HEK293T (cell line): ENCODE measurements around the gene ADAMTS17.

Experiments
- CTCF ChIA-PET: fragments of 350-600 bp; formaldehyde crosslinking; extraction: SDS; loops from one replicate; lab custom pipeline; 2021; ENCODE audit warnings: antibody characterized with exemption, inconsistent platforms; lab: Yijun Ruan, JAX
- POLR2A ChIA-PET: fragments of 350-600 bp; formaldehyde crosslinking; extraction: SDS; loops from one replicate; lab custom pipeline; 2020; ENCODE audit warnings: antibody characterized with exemption, inconsistent platforms; lab: Yijun Ruan, JAX
- DNase-seq: peaks from one replicate; pipeline ENCODE4 v3.0.0; 2012; ENCODE audit warnings: mixed read lengths; ENCODE audit errors: extremely low spot score
- ARNT ChIP-seq: fragments of 450-650 bp; IDR thresholded peaks from 2 replicates; pipeline ENCODE4 v1.6.1; 2017; ENCODE audit warnings: mild to moderate bottlenecking
- BHLHE40 ChIP-seq: fragments of 450-650 bp; IDR thresholded peaks from 2 replicates; pipeline ENCODE4 v1.6.1; 2016; ENCODE audit warnings: mild to moderate bottlenecking, moderate library complexity, borderline replicate concordance
- CTBP1 ChIP-seq: fragments of 450-650 bp; IDR thresholded peaks from 2 replicates; pipeline ENCODE4 v1.6.1; 2016; ENCODE audit warnings: borderline replicate concordance
- ELF4 ChIP-seq: fragments of 450-650 bp; IDR thresholded peaks from 2 replicates; pipeline ENCODE4 v1.6.1; 2017; ENCODE audit warnings: antibody characterized with exemption
- FOXA1 ChIP-seq: fragments of 450-650 bp; IDR thresholded peaks from 2 replicates; pipeline ENCODE4 v1.6.1; 2016; ENCODE audit warnings: mild to moderate bottlenecking
- FOXK2 ChIP-seq: fragments of 450-650 bp; IDR thresholded peaks from 2 replicates; pipeline ENCODE4 v1.6.1; 2016; ENCODE audit warnings: mild to moderate bottlenecking
- FOXM1 ChIP-seq: fragments of 450-650 bp; IDR thresholded peaks from 2 replicates; pipeline ENCODE4 v1.6.1; 2017; ENCODE audit warnings: mild to moderate bottlenecking, borderline replicate concordance
- HDGF ChIP-seq: fragments of 450-650 bp; IDR thresholded peaks from 2 replicates; pipeline ENCODE4 v1.6.1; 2017; ENCODE audit warnings: antibody characterized with exemption, borderline replicate concordance
- L3MBTL2 ChIP-seq: fragments of 450-650 bp; conservative IDR thresholded peaks from 2 replicates; pipeline ENCODE4 v1.6.1; 2016; ENCODE audit warnings: mild to moderate bottlenecking
- LEF1 ChIP-seq: fragments of 450-650 bp; IDR thresholded peaks from 2 replicates; pipeline ENCODE4 v1.6.1; 2017; ENCODE audit warnings: mild to moderate bottlenecking, borderline replicate concordance
- NFRKB ChIP-seq: fragments of 450-650 bp; IDR thresholded peaks from 2 replicates; pipeline ENCODE4 v1.6.1; 2016; ENCODE audit warnings: mild to moderate bottlenecking, moderate library complexity
- SP1 ChIP-seq: fragments of 450-650 bp; IDR thresholded peaks from 2 replicates; pipeline ENCODE4 v1.6.1; 2017
- SUZ12 ChIP-seq: fragments of 450-650 bp; IDR thresholded peaks from 2 replicates; pipeline ENCODE4 v1.6.1; 2016; ENCODE audit warnings: mild to moderate bottlenecking
- TARDBP ChIP-seq: fragments of 450-650 bp; IDR thresholded peaks from 2 replicates; pipeline ENCODE4 v1.6.1; 2016
- ZNF384 ChIP-seq: fragments of 450-650 bp; IDR thresholded peaks from 2 replicates; pipeline ENCODE4 v1.6.1; 2016
- TF ChIP-seq, protein P1 (sequence below): fragments of 450-650 bp; IDR thresholded peaks from 2 replicates; pipeline ENCODE4 v1.6.1; 2016

Gene ADAMTS17

DNA sequence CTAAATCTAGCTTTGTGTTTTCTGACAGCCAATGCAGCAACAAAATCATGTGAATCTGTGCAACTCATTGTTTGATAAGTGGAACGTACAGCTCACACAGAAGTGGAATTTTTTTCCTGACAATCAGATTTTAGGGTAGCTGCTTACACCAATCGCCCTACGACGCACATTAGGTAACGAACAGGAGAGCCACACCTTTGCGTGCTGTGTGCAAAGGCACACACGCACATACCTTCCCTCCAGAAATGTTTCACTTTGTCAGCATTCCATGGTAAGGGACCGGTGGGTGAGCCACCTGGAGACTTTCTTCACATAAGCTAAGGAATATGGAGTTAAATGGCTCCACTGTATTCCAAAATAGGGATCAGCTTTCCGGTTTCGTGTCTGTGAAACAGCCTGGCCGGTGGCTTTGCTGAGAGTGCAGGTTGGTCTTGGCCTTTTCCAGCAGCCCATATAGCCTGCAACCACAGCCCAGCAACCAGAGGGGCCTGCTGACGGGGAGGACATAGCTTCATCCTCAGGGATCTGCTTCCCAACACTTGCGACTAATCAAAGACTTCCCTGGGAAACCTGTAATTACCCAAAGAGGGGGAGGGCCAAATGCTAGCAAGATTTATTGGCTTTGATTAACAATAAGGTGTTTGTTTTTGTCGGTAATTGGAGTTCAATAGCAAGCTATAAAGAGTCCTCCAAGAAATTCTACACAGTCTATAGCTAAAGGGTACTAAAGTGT, 145.3 kb downstream of the ADAMTS17 start:
- ChIA-PET CTCF (no interaction called here), POLR2A (no interaction called here)
- no peak for DNase-seq
- no peak for TF ChIP-seq FOXA1
- TF ChIP-seq FOXM1 = no peak
- TF ChIP-seq ELF4 = no peak
- TF ChIP-seq CTBP1 = no peak

DNA sequence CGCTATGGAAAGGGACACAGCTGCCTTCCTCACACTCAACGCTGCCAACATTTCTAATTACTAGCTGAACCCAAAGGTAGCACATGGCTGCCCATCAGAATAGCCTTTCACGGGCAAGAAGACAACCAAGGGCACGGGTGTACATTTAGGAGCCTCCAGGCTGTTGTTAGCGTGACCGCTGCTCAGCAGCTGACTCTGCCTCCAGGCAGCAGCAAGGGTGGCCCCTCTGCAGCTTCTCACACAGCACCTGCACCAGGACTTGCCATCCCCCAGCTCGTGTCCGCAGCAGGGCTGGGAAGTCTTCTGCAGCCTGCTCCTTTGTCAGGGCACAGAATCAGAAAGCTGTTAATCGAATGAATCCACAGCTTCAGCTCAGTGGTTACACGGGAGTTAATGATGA, 146.8 kb downstream of the ADAMTS17 start:
- no peak for DNase-seq
- ChIA-PET POLR2A (no interaction called here), CTCF (interaction anchor here (0.7 kb wide), 1 partner anchor 157 kb away, joined by 8 read pairs; no protein-coding TSS in a partner anchor)
- no peak for TF ChIP-seq TARDBP

DNA sequence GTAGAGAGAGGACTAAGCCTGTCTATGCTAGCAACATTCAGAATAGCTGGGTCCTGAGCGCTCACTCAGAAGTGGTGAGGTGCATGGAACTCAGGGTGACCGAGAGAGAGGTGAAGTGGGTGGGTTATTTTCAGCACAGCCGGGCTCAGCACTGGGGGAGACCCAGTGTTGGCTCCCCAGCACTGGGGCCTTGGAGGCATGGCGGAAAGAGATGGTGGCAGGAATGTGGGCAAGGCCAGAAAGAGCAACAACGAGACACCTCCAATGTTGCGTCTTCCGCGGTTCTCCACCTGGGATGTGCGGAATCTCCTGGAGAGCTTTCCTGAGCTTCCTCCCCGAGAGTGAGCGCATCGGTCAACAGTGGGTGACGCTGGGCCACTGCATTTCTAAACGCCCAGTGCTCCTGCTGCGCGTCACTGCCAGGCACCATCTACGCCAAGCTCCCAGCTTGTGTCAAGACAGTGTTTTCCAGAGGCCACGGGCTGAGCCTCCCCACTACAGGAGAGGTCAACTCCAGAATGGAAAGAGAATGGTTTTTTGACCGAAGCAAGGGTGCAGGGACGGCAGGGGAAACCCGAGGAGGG, 148.4 kb downstream of the ADAMTS17 start:
- ChIA-PET CTCF (no interaction called here), POLR2A (no interaction called here)
- no peak for TF ChIP-seq FOXA1
- no peak for TF ChIP-seq SP1
- no peak for TF ChIP-seq ZNF384
- TF ChIP-seq FOXK2 = no peak
- no peak for TF ChIP-seq ELF4
- no peak for TF ChIP-seq SUZ12
- TF ChIP-seq CTBP1 = no peak
- TF ChIP-seq, protein P1, sequence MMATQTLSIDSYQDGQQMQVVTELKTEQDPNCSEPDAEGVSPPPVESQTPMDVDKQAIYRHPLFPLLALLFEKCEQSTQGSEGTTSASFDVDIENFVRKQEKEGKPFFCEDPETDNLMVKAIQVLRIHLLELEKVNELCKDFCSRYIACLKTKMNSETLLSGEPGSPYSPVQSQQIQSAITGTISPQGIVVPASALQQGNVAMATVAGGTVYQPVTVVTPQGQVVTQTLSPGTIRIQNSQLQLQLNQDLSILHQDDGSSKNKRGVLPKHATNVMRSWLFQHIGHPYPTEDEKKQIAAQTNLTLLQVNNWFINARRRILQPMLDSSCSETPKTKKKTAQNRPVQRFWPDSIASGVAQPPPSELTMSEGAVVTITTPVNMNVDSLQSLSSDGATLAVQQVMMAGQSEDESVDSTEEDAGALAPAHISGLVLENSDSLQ = no peak
- DNase-seq = no peak

DNA sequence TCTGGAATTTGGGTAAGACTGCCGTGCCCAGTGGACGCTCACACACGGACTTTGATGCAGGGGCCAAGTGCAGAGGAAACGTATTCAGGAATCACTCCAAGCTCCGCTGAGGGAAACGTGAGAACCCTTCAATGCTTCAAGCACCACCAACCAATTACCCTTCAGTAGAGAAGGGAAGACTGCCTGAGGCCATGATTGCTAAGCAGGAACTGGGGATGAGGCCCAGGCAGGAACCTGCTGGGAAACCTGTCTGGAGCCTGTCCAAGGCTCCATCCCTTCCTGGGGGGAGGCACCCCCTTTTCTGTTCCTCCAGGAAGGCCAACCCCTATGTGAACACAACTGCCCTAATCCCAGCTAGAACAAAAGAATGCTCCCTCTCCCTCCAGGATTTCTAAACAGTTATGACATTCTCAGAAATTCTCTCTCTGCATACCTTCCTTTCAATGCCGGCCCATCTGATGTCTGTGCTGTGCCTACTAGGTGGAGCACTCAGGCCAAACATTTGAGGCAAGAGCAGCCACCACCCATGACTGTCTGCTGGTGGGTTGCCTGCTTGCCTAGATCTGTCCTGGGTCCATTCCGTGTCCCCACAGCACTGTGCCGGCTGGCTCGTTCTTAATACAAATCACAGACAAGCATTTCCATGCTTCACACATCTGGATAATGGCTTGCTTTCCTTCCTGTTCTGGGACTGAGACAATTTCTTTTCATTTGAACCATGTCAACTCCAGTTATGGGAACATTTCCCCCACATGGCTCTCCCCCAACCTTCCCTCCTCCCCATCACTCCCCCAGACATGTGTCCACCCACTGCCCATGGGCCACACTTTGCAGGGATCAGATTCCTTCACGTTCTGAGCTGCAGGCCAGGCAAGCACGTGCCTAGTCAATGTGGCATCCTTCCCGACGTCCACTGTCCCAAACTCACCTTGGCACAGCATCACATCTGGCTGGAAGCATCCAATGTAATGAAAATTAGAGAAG, 149.4 kb downstream of the ADAMTS17 start:
- CTCF ChIA-PET = no interaction called here
- POLR2A ChIA-PET = no interaction called here
- TF ChIP-seq FOXA1 (no peak), SP1 (no peak), SUZ12 (no peak), HDGF (no peak), NFRKB (no peak), FOXM1 (no peak), BHLHE40 (no peak), ELF4 (no peak), ARNT (no peak), L3MBTL2 (no peak), ZNF384 (no peak)
- no peak for DNase-seq

DNA sequence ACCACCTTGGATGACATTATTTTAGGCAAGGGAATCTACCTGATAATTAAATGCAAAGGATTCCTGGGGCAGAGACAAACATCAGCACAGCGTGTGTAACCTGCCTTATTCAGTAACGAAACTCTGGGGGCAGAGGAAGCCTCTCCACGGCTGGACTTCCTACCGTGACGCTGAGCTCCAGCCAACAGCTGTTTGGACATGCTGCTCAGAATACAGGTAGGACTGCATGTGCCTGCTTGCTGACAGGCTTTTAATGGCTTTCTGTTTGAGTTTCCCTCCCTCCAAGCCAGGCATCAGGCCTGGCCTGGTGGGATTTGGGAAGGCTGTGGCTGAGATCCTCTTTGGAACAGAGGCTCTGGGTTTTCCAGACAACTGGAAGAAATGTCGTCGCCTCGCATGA, 150.6 kb downstream of the ADAMTS17 start:
- TF ChIP-seq BHLHE40 (no peak), FOXK2 (no peak), HDGF (no peak), SP1 (no peak), ELF4 (no peak), NFRKB (no peak), FOXA1 (no peak), CTBP1 (no peak), ZNF384 (no peak), ARNT (no peak)
- DNase-seq = no peak
- ChIA-PET CTCF (no interaction called here), POLR2A (no interaction called here)

DNA sequence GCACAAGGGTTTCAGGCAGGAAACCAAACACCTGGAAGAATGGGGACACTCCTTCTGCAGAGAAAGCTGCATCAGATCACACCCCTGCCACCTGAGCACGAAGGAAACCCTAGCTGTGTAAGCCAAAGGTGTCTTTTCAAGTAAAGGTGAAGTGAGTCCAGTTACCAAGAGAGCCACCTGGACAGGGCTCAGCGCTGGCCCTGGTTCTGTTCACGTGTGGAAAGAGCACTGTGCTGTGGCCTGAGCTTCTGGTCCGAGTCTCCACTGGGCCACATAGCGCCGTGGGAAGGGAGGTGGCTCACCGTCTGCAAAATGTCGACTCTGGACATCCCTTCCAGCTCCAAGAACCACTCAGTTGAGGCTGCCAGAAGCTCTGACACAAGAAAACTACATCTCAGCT, 151.1 kb downstream of the ADAMTS17 start:
- ChIA-PET POLR2A (no interaction called here), CTCF (no interaction called here)
- TF ChIP-seq BHLHE40 (no peak), L3MBTL2 (no peak), SP1 (no peak), CTBP1 (no peak), SUZ12 (no peak), FOXM1 (no peak)
- no peak for DNase-seq

DNA sequence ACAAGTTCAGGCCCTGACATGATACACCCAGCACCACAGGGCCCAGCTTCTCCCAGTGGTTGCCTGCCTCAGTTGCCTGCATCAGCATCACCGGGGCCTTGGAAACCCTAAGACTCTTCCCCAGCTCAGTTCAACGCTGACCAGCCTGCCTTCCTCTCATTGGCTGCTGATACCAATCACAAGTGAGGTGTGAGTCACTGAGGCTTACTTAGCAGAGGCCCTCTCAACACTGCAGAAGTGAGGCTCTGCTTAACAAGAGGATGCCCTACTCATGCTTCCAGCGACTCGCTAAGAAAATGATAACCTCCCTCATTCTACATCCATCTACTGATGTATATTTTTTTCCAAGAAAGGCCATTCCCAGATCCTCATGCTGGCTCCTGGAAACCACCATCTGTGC, 151.9 kb downstream of the ADAMTS17 start:
- CTCF ChIA-PET = no interaction called here
- TF ChIP-seq FOXM1 (no peak), CTBP1 (no peak), L3MBTL2 (no peak)
- no peak for DNase-seq
- POLR2A ChIA-PET = no interaction called here

DNA sequence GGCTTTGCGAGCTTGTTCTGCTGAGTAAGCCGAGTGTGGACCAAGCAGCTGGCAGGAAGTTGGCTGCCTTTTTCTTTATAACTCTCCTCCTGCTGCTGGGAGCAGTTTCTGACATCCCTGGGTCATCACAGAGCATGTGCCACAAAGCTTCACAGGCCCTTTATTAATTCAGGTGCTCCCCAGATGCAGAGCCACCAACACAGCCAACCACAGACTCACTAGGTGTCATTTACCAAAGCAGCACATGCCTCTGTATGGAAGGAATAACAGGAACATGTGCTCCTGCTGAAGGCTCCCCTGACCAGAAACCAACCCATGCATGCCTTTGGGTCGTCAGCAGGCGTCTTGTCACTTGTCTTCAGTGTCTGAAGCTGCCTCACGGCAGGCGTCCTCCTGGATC, 152.5 kb downstream of the ADAMTS17 start:
- DNase-seq = no peak
- no peak for TF ChIP-seq LEF1
- TF ChIP-seq, protein P1 = no peak
- ChIA-PET POLR2A (no interaction called here), CTCF (no interaction called here)
